MM.1S (cell line): ENCODE data around the gene ACTL7B.

Experiments used
- DNase-seq: peaks from one replicate; pipeline ENCODE4 v3.0.0-alpha.2; 2015
- H2AFZ ChIP-seq: fragments of 300-600 bp; sonication (generic); 2 replicates; pipeline ENCODE4 v1.6.0; 2016; ENCODE audit warnings: antibody characterized with exemption, low read length
- H3F3A ChIP-seq: fragments of 300-600 bp; sonication (generic); 2 replicates; pipeline ENCODE4 v1.6.1; 2016; ENCODE audit warnings: mild to moderate bottlenecking, antibody characterized with exemption, low read length, moderate library complexity, mixed read lengths; ENCODE audit not compliant: insufficient read depth
- H3K27ac ChIP-seq: fragments of 300-600 bp; sonication (generic); 2 replicates; pipeline ENCODE4 v1.5.1; 2016; ENCODE audit warnings: mild to moderate bottlenecking, low read length
- H3K27me3 ChIP-seq: fragments of 300-600 bp; sonication (generic); replicated peaks from 2 replicates; pipeline ENCODE4 v1.6.0; 2016; ENCODE audit warnings: low read length; ENCODE audit not compliant: insufficient read depth
- H3K36me3 ChIP-seq: fragments of 300-600 bp; sonication (generic); replicated peaks from 2 replicates; pipeline ENCODE4 v1.6.1; 2016; ENCODE audit warnings: mild to moderate bottlenecking, low read length, mixed read lengths; ENCODE audit not compliant: insufficient read depth
- H3K4me1 ChIP-seq: fragments of 300-600 bp; sonication (generic); 2 replicates; pipeline ENCODE4 v1.6.1; 2016; ENCODE audit warnings: low read length, mixed read lengths
- H3K4me2 ChIP-seq: fragments of 300-600 bp; sonication (generic); 2 replicates; pipeline ENCODE4 v1.6.0; 2016; ENCODE audit warnings: low read depth, low read length
- H3K4me3 ChIP-seq: fragments of 300-600 bp; sonication (generic); 2 replicates; pipeline ENCODE4 v1.5.1; 2016; ENCODE audit warnings: low read length, mixed read lengths
- H3K79me2 ChIP-seq: fragments of 300-600 bp; sonication (generic); 2 replicates; pipeline ENCODE4 v1.6.1; 2016; ENCODE audit warnings: mixed run types, low read length, mixed read lengths
- H3K9ac ChIP-seq: fragments of 300-600 bp; sonication (generic); 2 replicates; pipeline ENCODE4 v1.6.1; 2016; ENCODE audit warnings: low read length, mixed read lengths
- H3K9me2 ChIP-seq: fragments of 300-600 bp; sonication (generic); replicated peaks from 2 replicates; pipeline ENCODE4 v1.6.1; 2016; ENCODE audit warnings: mild to moderate bottlenecking, low read length, mixed read lengths; ENCODE audit not compliant: insufficient read depth
- H3K9me3 ChIP-seq: fragments of 300-600 bp; sonication (generic); replicated peaks from 2 replicates; pipeline ENCODE4 v1.6.1; 2016; ENCODE audit warnings: mild to moderate bottlenecking, low read length, mixed read lengths; ENCODE audit not compliant: insufficient read depth
- H4K20me1 ChIP-seq: fragments of 300-600 bp; sonication (generic); 2 replicates; pipeline ENCODE4 v1.6.1; 2016; ENCODE audit warnings: mild to moderate bottlenecking, low read length, moderate library complexity, mixed read lengths; ENCODE audit not compliant: insufficient read depth
- CTCF ChIP-seq: fragments of 300-600 bp; sonication (generic); IDR thresholded peaks from 2 replicates; pipeline ENCODE4 v1.5.1; 2016; ENCODE audit warnings: antibody characterized with exemption, low read length, mixed read lengths
- EZH2 ChIP-seq: fragments of 300-600 bp; sonication (generic); optimal IDR thresholded peaks from 2 replicates; pipeline ENCODE3; 2017; ENCODE audit warnings: low read depth, mild to moderate bottlenecking, antibody characterized with exemption, low read length, mixed read lengths
- EZH2phosphoT487 ChIP-seq: fragments of 300-600 bp; sonication (generic); IDR thresholded peaks from 2 replicates; pipeline ENCODE4 v1.6.1; 2018; ENCODE audit warnings: antibody characterized with exemption, low read length

ACTL7B gene

GRCh38 chr9:108813951-108814601, 41.7 kb downstream of the ACTL7B start:
- no peaks in the 10 kb centered on the region for H3K36me3 ChIP-seq
- no peaks in the 10 kb centered on the region for H3K9me2 ChIP-seq
- no peaks in the 10 kb centered on the region for H4K20me1 ChIP-seq
- no peak overlapping the region for H3K4me2 ChIP-seq
- no peaks in the 10 kb centered on the region for H3K4me1 ChIP-seq
- no peak overlapping the region for H3K4me3 ChIP-seq
- no peaks in the 10 kb centered on the region for H3K9me3 ChIP-seq
- no peak overlapping the region for H3K27ac ChIP-seq
- TF ChIP-seq CTCF (peak; percentile 10; the same call in 1 of the 2 replicates), EZH2 (no peak), EZH2phosphoT487 (no peak)
- no peaks in the 10 kb centered on the region for H3F3A ChIP-seq
- H3K9ac ChIP-seq = no peak overlapping the region
- H3K27me3 ChIP-seq = no peaks in the 10 kb centered on the region
- no peak for DNase-seq
- H3K79me2 ChIP-seq = no peaks in the 10 kb centered on the region
- H2AFZ ChIP-seq = no peak overlapping the region

GRCh38 chr9:108812396-108813025, 43.3 kb downstream of the ACTL7B start:
- no peaks in the 10 kb centered on the region for H3K27me3 ChIP-seq
- no peaks in the 10 kb centered on the region for H3K4me1 ChIP-seq
- no peak overlapping the region for H3K4me3 ChIP-seq
- H3K79me2 ChIP-seq = no peaks in the 10 kb centered on the region
- DNase-seq = no peak
- H3K4me2 ChIP-seq = no peak overlapping the region
- no peaks in the 10 kb centered on the region for H4K20me1 ChIP-seq
- no peaks in the 10 kb centered on the region for H3K36me3 ChIP-seq
- TF ChIP-seq EZH2phosphoT487 = no peak
- TF ChIP-seq EZH2 = no peak
- no peak for TF ChIP-seq CTCF
- no peak overlapping the region for H3K9ac ChIP-seq
- no peak overlapping the region for H3K27ac ChIP-seq
- no peaks in the 10 kb centered on the region for H3F3A ChIP-seq
- H2AFZ ChIP-seq = no peak overlapping the region
- no peaks in the 10 kb centered on the region for H3K9me3 ChIP-seq
- no peaks in the 10 kb centered on the region for H3K9me2 ChIP-seq

- Histone ChIP-seq H2AFZ (no peak overlapping the region), H3K9me2 (no peaks in the 10 kb centered on the region), H3K9me3 (no peaks in the 10 kb centered on the region), H3K4me1 (no peaks in the 10 kb centered on the region), H3K9ac (no peak overlapping the region), H3K4me2 (no peak overlapping the region), H3K4me3 (no peak overlapping the region), H3K79me2 (no peaks in the 10 kb centered on the region), H3K27ac (no peak overlapping the region), H3K36me3 (no peaks in the 10 kb centered on the region), H3K27me3 (no peaks in the 10 kb centered on the region), H3F3A (no peaks in the 10 kb centered on the region), H4K20me1 (no peaks in the 10 kb centered on the region)
- TF ChIP-seq EZH2 = no peak
- no peak for TF ChIP-seq EZH2phosphoT487
- TF ChIP-seq CTCF = no peak
- DNase-seq = no peak
Observed at GRCh38 chr9:108811944-108812343, 43.8 kb downstream of the ACTL7B start.
